GM19438 (cell line): Measurements from ENCODE around the gene SNAP47.

Experiments used
- ATAC-seq: cut with Tn5 transposase; IDR thresholded peaks from one replicate; pipeline ENCODE4 v1.9.1; 2021; ENCODE audit warnings: low read depth; ENCODE audit not compliant: unreplicated experiment

Gene SNAP47

GRCh38 chr1:227766653-227767277 lies 31.5 kb downstream of the SNAP47 start:
- no peak for ATAC-seq

DNA sequence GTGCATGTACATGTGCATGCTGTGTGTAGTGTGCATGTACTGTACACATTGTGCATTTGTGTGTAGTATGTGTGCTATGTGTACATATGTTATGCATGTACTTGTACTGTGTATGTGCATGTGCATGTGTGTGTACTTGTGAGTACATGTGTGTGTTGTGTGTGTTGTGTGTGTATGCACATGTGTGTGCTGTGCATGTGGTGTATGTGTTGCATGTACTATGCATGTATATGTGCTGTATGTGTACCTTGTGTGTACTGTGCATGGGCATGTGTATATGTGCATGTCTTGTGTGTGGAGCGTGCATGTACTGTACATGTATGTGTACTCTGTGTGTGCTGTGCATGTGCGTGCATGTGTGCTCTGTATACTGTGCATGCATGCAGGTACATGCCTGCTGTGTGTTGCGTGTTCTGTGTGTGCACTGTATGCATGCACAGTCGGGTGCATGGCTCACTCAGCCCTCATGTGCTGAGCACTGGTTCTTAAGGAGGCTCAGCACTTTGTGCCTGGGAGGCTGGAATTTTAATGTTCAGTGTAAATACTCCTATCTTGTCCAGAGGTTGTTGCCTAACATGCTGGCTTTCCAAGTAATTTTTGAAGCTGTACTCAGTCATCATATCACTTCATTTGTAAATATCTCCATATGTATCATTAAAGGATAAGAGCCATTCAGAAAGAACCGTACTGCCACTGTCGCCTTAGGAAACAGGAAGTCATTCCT lies 32.3 kb downstream of the SNAP47 start:
- no peak for ATAC-seq

DNA sequence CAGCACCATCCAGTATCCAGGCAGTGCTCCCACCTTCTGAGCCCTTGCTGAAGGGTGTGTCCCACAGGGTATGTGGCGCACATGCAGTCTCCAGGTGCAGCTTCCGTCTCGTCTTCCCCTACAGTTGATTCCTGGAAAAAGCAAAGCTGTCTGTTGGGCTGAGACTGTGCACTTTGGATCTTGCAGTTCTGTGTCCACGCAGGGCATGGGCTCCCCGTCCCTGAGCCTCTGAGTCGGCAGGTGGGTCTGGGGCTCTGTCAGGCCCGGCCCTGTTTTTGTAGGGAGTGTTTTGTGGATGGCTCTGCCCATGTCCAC lies 32.8 kb downstream of the SNAP47 start:
- ATAC-seq = no peak

DNA sequence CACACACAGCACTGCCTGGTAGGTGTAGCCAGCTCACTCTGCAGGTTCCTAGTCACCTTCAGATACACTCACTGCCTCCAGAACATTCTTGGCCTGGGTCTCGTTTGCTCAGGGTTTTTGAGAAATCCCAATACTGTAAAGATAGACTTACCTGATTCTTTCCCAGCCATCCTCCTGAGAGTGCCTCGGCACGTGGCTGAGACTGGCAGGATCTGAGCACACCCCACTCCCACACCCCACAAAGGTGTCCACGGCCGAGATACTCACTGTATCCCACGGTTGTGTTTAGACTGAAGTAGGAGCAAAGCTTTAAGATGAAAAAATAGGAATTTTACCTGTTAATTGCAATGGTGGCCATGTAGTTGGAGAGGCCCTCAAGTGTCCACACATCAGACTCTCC lies 33.4 kb downstream of the SNAP47 start:
- ATAC-seq = no peak

GRCh38 chr1:227769047-227769935 lies 34.1 kb downstream of the SNAP47 start:
- no peak for ATAC-seq

DNA sequence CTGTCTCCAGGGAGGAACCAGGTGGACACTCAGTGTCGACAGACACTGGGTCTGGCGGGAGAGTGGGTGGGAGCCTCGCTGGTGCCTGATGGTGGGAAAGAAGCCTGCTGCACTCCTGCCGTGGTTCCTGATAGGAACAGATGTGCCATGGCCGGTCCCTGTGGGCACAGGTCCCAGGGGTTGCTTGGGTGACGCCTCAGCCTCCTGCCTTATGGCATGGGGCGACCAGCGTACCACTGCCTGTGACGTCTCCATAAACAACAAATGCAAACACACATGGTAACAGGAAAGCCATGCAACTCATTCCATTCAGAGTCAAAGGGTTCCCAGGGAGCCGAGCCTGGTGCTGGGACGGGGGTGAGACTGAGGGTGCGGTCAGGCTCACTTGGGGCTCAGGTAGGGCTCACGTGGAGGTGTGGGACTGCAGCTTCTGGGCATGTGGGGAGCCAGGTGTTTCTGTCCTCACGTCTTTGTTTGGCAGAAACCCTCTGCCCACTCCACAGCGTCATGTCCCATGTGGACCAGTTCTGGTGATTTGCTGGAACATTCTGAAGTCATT lies 34.8 kb downstream of the SNAP47 start:
- no peak for ATAC-seq

DNA sequence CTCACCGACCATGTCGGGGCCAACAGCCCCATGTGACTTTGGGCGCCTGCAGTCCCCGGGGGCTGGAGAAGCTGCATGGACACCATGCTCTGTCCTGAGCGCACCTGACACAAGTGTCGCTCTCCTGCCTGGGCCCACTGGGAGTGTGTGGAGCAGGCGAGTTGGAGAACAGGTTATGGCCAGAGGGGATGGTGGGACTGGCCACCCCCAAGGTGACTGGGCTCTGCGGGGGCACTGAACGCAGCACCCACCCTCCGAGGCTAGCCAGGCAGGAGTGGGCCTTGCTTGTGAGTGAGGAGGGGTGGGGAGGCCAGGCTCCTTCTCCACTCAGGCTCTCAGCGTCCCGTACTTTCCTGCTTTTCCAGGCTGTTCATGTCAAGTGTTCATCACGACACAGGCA lies 35.6 kb downstream of the SNAP47 start:
- ATAC-seq = no peak

DNA sequence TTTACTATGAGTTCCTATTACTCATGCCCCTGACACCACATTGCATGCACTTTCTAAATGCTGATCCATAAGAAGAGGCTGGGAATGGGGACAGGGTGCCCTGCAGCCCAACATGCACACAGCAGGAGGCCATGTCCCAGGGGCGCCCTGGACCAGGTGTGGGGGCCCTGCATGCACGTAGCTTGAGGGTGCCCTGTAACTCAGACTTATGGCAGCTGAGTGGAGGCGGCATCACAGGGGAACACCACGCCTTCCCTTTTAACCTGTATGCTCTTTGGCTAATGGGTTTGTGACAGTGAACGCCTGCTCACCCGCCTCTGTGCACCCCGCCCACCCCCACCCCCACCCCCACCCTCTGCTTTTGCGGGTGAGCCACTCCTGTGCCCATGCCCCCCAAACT lies 36.1 kb downstream of the SNAP47 start:
- ATAC-seq = no peak

DNA sequence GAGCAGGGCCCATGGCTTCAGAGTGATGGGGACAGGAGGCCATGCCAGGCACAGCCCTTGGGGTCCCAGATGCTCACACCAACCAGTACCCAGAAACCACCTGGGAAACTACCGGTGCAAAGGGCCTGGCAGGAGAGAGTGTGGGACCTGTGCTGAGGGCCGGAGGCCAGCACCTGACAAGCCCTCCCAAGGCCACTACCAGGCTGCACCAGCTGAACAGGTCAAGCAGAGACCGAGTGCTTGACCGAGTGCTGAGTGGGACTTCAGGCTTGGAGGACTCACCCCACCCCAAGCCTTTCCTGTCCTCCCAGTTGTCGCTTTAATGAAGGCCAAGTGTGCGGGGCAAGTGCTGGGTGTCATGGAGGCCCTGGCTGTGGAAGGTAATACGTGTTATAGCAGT lies 36.5 kb downstream of the SNAP47 start:
- no peak for ATAC-seq

DNA sequence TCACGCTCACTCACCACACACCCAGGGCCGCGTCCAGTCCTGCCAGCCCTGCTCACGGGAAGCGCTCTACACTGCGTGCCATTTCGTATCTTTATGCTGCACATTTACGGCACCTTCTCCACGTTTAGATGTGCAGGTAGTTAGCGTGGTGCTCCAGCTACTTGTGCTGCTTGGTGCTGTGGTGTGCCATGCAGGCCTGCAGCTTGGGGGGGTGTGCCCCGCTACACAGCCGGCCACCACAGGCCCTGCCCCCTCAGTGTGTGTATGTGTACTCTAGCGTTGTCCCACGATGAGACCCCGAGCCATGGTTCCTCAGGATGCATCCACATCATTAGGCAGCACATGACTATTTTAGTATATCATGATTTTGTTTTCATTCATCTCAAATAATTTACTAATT lies 38.3 kb downstream of the SNAP47 start:
- no peak for ATAC-seq

GRCh38 chr1:227774051-227774731 lies 39.0 kb downstream of the SNAP47 start:
- ATAC-seq = no peak

DNA sequence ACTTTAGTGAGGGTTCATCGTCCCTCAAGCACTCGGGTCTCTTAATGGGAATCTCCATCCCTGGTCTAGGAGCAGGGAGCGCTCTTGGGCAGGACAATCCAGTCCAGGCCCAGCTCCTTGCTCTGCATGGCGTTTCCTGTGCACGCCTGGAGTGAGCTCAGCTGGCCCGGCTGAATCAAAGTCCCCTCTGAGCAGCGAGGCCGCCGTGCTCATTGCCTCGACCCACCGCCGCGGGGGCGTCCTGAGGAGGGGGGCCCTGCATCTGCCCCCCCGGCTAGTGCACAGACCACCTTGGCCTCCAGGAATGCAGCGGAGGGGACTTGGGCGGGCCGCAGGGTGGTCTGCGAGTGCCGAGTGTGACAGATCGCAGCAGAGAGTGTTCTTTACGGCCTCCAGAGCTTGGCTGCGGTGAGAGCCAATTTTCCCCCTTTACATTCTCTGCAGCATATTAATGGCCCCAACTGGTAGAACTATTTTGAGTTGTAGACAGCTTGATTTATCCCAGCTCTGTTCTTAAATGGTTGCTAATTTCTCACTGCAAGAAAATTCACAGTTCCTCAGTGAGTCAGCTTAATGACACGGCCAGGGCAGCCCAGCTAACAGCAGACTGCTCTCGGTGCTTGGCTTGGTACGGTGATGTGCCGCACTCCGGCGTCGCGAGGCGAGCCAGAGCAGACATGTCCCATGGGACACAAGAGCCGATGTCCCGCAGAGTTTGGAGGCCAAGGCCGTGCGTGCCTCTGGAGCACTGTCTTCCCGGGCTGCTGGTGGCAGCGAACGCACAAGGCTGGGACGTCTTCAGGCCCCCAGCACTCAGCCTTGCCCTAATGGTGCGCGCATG lies 39.8 kb downstream of the SNAP47 start:
- ATAC-seq = no peak

DNA sequence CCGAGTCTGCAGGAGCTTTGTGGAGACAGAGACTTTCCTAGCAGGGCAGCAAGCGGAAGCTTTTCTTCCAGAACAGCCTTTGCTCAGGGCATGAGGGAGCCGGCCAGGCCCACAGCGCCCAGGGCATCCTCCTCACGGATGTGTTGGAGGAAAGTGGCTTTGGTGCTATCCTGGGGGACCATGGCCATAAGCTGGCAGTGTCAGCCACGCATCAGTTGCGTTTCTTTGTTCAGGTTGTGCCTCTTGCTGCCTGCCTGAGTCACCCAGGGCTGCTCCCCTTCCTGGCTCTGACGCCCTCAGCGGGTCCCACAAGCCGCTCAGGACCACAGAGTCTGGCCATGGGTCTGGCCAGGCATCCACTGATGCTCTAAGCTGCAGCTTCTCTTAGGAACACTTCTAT lies 40.6 kb downstream of the SNAP47 start:
- ATAC-seq = no peak

- ATAC-seq = no peak
Observed at GRCh38 chr1:227776331-227776771, 41.1 kb downstream of the SNAP47 start.

DNA sequence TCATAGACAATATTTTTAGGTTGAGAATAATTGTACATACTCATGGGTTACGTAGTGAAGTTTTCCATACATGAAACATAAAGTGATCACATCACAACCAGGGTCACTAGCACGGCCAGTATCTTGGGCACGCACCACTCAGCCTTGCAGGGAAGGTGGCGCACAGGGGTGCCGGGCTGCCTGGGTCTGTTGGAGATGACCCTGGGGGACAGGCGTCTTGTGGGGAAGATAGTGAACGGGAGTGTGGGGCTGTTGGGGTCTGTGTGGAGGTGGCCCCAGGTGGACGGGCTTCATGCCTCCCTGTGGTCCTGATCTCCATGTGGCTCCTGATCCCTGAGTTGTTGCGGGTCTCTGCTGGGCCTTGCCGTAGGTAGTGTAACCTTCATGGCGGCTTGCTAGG lies 41.9 kb downstream of the SNAP47 start:
- no peak for ATAC-seq

DNA sequence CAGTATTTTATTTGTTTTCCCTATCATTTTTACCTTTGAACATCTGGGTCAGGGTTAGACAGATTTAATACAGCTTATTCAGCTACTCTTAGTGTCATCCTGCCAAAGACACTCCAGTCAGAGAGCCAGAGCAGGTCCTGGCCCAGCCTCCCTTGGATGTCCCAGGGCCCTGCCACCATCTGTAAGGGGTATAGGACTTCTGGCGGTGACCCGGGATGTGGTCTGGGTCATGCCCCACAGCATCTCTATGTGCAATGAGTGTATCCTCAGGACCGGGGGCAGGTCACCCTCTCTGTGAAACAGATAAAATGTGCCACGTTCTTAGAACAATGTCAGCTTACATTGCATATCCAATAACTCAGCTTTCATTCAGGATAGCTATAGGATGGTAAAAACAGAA lies 42.4 kb downstream of the SNAP47 start:
- no peak for ATAC-seq

- no peak for ATAC-seq
Observed at GRCh38 chr1:227778401-227778947, 43.2 kb downstream of the SNAP47 start.

DNA sequence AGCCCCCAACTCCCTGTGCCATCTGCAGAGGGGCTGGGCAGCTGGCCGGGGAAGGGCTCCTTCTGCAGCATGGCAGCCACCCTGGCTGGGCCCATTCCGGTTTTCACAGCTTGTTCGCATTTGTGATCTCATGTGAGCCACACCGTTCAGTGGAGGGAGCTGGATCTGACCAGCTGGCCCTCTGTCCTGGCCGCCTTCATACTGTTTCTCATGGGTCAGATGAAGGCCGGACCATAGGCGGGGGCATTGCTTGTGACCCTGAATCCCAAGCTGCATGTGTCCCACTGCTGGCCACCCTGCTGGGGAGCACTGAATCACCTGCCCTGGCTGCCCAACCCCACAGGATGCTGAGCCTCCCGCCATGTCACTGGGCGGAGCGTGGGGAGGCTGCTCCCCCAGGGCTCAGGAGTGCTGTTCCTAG lies 43.8 kb downstream of the SNAP47 start:
- ATAC-seq = no peak

DNA sequence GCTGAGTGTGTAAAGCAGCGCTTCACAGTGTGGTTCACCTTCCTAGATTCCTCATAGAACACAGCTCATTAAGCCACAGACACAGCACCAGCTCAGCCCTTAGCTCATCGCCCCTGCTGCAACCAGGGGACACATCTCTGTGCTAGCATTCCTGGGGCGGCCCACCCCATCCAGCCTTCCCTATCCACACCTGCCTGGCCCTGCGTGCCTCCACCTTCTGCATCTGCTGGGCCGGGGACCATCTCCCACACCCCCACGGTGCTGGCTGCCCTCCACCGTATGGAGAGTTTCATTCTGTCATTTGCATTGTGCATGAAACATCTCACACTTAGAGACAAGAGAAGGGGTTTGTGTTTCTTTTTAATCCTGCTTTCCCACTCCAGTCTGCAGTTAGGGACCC lies 44.5 kb downstream of the SNAP47 start:
- no peak for ATAC-seq
